ACC112 (cell line): Measurements from ENCODE around the gene AUNIP.
A peak's percentile ranks its signal among the peaks of the same experiment; 100 is the strongest.

Source experiments
- H2AFZ ChIP-seq: fragments of 200-600 bp; sonication (generic); one replicate; pipeline ENCODE4 v1.6.0; 2017; ENCODE audit warnings: antibody characterized with exemption, low read length; ENCODE audit not compliant: unreplicated experiment
- H3K27ac ChIP-seq: fragments of 200-600 bp; sonication (generic); 2 replicates; pipeline ENCODE4 v1.5.1; 2014; ENCODE audit warnings: low read depth, mild to moderate bottlenecking, antibody characterized with exemption, low read length, moderate library complexity
- H3K27me3 ChIP-seq: fragments of 200-600 bp; sonication (generic); 2 replicates; pipeline ENCODE4 v1.6.1; 2014; ENCODE audit warnings: mild to moderate bottlenecking, antibody characterized with exemption, low read length, moderate library complexity, mixed read lengths; ENCODE audit not compliant: insufficient read depth
- H3K36me3 ChIP-seq: fragments of 200-600 bp; sonication (generic); 2 replicates; pipeline ENCODE4 v1.6.1; 2016; ENCODE audit warnings: mild to moderate bottlenecking, antibody characterized with exemption, low read length, moderate library complexity, mixed read lengths; ENCODE audit not compliant: insufficient read depth
- H3K4me1 ChIP-seq: fragments of 200-600 bp; sonication (generic); one replicate; pipeline ENCODE4 v1.6.1; 2016; ENCODE audit warnings: low read length, mixed read lengths; ENCODE audit not compliant: insufficient read depth, unreplicated experiment, control insufficient read depth
- H3K4me3 ChIP-seq: fragments of 200-600 bp; sonication (generic); 2 replicates; pipeline ENCODE4 v1.5.1; 2014; ENCODE audit warnings: mild to moderate bottlenecking, low read depth, low read length
- H3K79me2 ChIP-seq: fragments of 200-600 bp; sonication (generic); one replicate; pipeline ENCODE4 v1.6.0; 2016; ENCODE audit warnings: low read length; ENCODE audit not compliant: control insufficient read depth, unreplicated experiment, insufficient read depth

The AUNIP gene

DNA sequence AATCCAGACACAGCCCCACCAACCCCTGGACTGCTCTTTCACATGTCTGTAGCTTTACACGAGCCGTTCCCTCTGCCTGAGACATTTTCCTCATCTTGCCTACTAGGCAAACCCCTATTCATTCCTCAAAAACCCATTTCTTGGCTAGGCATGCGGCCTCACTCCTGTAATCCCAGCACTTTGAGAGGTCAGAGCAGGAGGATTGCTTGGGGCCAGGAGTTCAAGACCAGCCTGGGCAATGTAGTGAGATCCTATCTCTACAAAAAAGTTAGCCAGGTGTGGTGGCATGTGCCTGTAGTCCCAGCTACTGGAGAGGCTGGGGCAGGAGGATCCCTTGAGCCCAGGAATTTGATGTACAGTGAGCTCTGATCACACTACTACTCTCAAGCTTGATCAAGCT lies 5.2 kb upstream of the AUNIP start:
- peaks cover 8% of the 10 kb centered on the region for H3K4me1 ChIP-seq
- H3K27me3 ChIP-seq = no peaks in the 10 kb centered on the region
- H3K4me3 ChIP-seq = no peak overlapping the region
- H3K79me2 ChIP-seq = peaks cover 4% of the 10 kb centered on the region
- H2AFZ ChIP-seq = no peak overlapping the region
- H3K27ac ChIP-seq = no peak overlapping the region
- H3K36me3 ChIP-seq = peaks cover 7% of the 10 kb centered on the region

- H3K79me2 ChIP-seq = peaks cover 8% of the 10 kb centered on the region
- H3K4me3 ChIP-seq = no peak overlapping the region
- H3K4me1 ChIP-seq = peaks cover 8% of the 10 kb centered on the region
- peaks cover 7% of the 10 kb centered on the region for H3K36me3 ChIP-seq
- no peak overlapping the region for H2AFZ ChIP-seq
- no peak overlapping the region for H3K27ac ChIP-seq
- no peaks in the 10 kb centered on the region for H3K27me3 ChIP-seq
These were observed 4.4 kb upstream of the AUNIP start for GRCh38 chr1:25863486-25864262.

DNA sequence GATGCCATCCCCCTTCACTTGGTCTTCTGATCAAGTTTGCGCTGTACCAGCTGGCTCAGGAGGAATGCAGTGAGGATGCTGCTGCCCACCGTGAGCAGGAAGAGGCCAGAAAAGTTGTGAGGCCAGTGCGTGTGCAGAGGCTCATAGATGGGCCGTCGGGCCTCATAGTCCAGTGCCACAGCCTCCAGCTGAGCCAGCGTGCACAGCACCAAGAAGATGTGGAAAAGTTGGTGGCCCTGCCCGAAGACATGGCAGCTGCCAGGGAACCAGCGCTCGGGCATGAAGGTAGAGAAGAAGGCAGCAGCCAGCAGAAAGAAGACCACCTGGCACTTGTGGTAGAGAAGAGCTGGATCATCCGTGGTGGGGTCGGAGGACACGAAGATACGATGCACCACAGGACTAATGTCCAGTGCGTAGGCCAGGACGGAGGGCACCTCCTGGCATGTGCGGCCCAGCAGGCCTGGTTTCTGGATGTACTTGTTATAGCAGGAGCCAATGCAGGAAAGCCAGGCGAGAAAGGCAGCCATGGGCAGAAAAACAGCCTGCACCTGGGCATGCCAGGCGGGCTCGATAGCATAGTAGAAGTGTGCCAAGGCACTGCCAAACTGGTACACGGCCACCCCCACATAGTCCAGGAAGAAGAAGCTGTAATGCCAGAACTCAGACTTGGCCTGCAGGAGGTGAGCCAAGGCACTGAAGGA lies 3.7 kb upstream of the AUNIP start:
- H2AFZ ChIP-seq = no peak overlapping the region
- no peak overlapping the region for H3K27ac ChIP-seq

GRCh38 chr1:25861316-25862286 lies 2.3 kb upstream of the AUNIP start:
- Histone ChIP-seq H3K4me1 (peaks cover 13% of the 10 kb centered on the region), H3K27ac (no peak overlapping the region), H3K36me3 (peaks cover 7% of the 10 kb centered on the region), H2AFZ (no peak overlapping the region), H3K4me3 (no peak overlapping the region), H3K79me2 (peaks cover 18% of the 10 kb centered on the region), H3K27me3 (no peaks in the 10 kb centered on the region)

More for the DNA sequence above, 3.7 kb upstream of the AUNIP start:
- Histone ChIP-seq H3K27me3 (no peaks in the 10 kb centered on the region), H3K79me2 (peaks cover 15% of the 10 kb centered on the region), H3K4me1 (peaks cover 13% of the 10 kb centered on the region), H3K36me3 (peaks cover 7% of the 10 kb centered on the region), H3K4me3 (no peak overlapping the region)

DNA sequence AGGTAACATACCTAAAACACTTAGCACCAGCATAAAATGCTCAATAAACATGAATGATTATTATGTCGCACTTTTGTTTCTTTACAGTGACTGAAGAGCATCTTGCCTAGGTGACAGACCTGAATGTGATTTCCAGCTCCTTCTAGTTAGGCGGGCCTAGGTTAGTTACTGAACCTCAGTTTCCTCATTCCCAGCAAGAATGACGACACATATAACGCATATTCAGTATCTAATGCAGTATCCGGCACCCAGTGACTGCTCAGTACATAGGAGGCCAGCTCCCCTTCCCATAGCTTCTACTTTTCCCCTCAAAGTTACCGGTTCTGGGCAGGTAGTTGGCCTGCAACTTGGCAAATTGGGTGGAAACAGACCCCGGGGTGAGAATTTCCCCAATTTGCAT lies 763 bp downstream of the AUNIP start:
- H3K4me1 ChIP-seq = peaks cover 13% of the 10 kb centered on the region
- H3K27me3 ChIP-seq = no peaks in the 10 kb centered on the region
- peak overlapping the region; percentile 92 for H3K4me3 ChIP-seq
- no peak overlapping the region for H3K27ac ChIP-seq
- peaks cover 7% of the 10 kb centered on the region for H3K36me3 ChIP-seq
- peaks cover 33% of the 10 kb centered on the region for H3K79me2 ChIP-seq
- peak overlapping the region; percentile 61 for H2AFZ ChIP-seq

DNA sequence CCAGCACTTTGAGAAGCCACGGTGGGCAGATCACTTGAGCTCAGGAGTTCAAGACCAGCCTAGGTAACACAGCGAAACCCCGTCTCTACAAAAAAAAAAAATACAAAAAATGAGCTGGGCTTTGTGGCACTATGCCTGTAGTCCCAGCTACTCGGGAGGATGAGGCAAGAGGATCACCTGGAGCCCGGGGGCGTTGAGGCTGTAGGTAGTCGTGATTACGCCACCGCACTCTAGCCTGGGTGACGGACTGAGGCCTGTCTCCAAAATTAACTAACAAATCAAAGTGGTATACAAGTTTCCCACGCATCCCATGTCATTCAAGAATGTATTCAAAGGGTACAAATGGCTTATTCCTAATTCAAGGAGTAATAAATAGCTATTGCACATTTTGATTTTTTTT lies 2.4 kb downstream of the AUNIP start:
- H3K79me2 ChIP-seq = peaks cover 33% of the 10 kb centered on the region
- H3K36me3 ChIP-seq = no peaks in the 10 kb centered on the region
- H3K27me3 ChIP-seq = no peaks in the 10 kb centered on the region
- H3K4me1 ChIP-seq = peaks cover 13% of the 10 kb centered on the region
- no peak overlapping the region for H3K27ac ChIP-seq
- no peak overlapping the region for H3K4me3 ChIP-seq
- no peak overlapping the region for H2AFZ ChIP-seq

GRCh38 chr1:25854554-25854953 lies 4.7 kb downstream of the AUNIP start:
- H2AFZ ChIP-seq = no peak overlapping the region

DNA sequence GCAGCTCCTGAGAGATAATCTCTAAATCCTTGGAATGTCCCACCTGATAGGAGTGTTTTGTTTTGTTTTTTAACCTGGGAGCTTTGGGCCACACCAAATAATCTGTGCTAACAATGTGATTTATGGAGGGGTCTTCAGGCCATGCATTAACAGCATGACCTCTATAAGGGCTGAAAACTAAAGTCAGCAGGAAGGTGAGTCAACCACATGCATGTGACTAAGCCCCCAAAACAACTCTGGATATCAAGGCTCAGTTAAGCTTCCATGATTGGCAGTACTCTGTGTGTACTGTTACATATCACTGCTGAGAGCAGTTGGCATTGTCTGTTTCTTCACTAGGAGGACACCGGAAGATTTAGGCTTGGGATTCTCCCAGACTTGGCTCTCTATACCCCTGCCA lies 10.7 kb downstream of the AUNIP start:
- H3K79me2 ChIP-seq = peaks cover 6% of the 10 kb centered on the region
- H3K4me1 ChIP-seq = peaks cover 15% of the 10 kb centered on the region
- no peak overlapping the region for H3K27ac ChIP-seq
- peaks cover 2% of the 10 kb centered on the region; the same call in 1 of the 2 replicates for H3K36me3 ChIP-seq
- no peak overlapping the region for H3K4me3 ChIP-seq
- no peaks in the 10 kb centered on the region for H3K27me3 ChIP-seq
- no peak overlapping the region for H2AFZ ChIP-seq

More at GRCh38 chr1:25854554-25854953, 4.7 kb downstream of the AUNIP start:
- Histone ChIP-seq H3K4me3 (no peak overlapping the region), H3K79me2 (peaks cover 33% of the 10 kb centered on the region), H3K27me3 (no peaks in the 10 kb centered on the region), H3K27ac (no peak overlapping the region), H3K36me3 (peaks cover 2% of the 10 kb centered on the region; the same call in 1 of the 2 replicates), H3K4me1 (peaks cover 5% of the 10 kb centered on the region)

DNA sequence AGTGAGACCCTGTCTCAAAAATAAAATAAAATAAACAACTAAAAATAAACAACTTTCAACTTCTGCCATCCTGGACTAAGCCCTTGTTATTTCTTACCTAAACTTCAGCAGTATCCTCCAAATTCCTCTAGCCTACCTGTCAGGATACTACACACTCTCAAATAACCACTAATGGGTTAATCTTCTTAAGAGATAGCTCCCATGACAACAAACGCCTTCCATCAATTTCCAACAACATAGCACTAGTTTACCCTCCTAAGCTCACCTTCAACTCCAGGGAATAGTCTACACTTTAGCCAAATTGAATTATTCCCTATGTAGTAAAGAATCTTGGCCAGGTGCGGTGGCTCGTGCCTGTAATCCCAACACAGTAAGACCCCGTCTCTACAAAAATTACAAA lies 11.3 kb downstream of the AUNIP start:
- Histone ChIP-seq H3K27me3 (no peaks in the 10 kb centered on the region), H3K79me2 (peaks cover 9% of the 10 kb centered on the region), H3K4me1 (peaks cover 15% of the 10 kb centered on the region), H2AFZ (no peak overlapping the region), H3K27ac (no peak overlapping the region), H3K36me3 (peaks cover 2% of the 10 kb centered on the region; the same call in 1 of the 2 replicates), H3K4me3 (no peak overlapping the region)

DNA sequence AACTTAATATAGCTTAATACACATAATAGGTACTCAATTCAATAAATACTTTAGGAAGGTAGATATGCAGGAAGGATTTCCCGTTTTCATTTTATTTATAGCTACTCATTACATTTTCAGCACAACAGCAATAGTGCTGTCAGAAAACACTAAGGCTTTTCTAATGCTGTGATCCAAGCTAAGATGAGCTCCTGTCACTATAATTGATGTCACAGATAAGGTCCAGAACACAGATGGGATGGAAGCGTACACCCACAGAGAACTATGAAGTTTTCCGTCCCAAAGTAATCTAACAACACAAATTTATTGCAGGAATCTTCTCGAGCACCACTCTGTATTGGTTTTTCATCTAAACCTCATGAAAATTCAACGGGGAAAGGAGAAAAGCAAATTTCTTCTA lies 13.6 kb downstream of the AUNIP start:
- peaks cover 13% of the 10 kb centered on the region for H3K79me2 ChIP-seq
- H2AFZ ChIP-seq = no peak overlapping the region
- H3K4me1 ChIP-seq = peaks cover 15% of the 10 kb centered on the region
- H3K36me3 ChIP-seq = peaks cover 2% of the 10 kb centered on the region; the same call in 1 of the 2 replicates
- no peak overlapping the region for H3K4me3 ChIP-seq
- no peak overlapping the region for H3K27ac ChIP-seq
- no peaks in the 10 kb centered on the region for H3K27me3 ChIP-seq
